HCT116 (cell line): Measurements from ENCODE around the gene SMC4. TPM values are rescaled to one million over a fixed set of nuclear protein-coding genes. Genes with fewer than 3 reads are reported as not detected.

Experiments used
- ATAC-seq: fragments of 200-7000 bp; cut with Tn5 transposase; 2 replicates; pipeline ENCODE4 v1.9.1; 2020; ENCODE audit warnings: mild to moderate bottlenecking, moderate library complexity
- BruUV-seq: library from RNA; stranded (reverse); fragments of 400-500 nt; replicated peaks from 2 replicates; lab custom pipeline; 2021; lab: Mats Ljungman, UMichigan
- CTCF ChIA-PET: fragments of 300-600 bp; sonication (Branson Sonifier 250); formaldehyde crosslinking; loops from one replicate; lab custom pipeline; 2021; ENCODE audit warnings: antibody characterized with exemption; lab: Charles Lee
- POLR2A ChIA-PET: fragments of 300-600, 350-600 bp; sonication (Branson Sonifier 250); formaldehyde crosslinking; loops from one replicate; lab custom pipeline; 2021; ENCODE audit warnings: antibody characterized with exemption; lab: Charles Lee
- RAD21 ChIA-PET, 2 experiments: fragments of 300-600 bp; sonication (Branson Sonifier 250); formaldehyde crosslinking; loops; one replicate each; lab custom pipeline; 2023; ENCODE audit warnings: low total read pairs in 2 of 2; ENCODE audit not compliant: uncharacterized antibody in 2 of 2, unreplicated experiment in 2 of 2, low non-redundant PET in 1 of 2; lab: Charles Lee
- DNase-seq: peaks from one replicate; pipeline ENCODE4 v3.0.0-alpha.2; 2010; ENCODE audit warnings: low read depth, low spot score
- H2AFZ ChIP-seq: fragments of 200-600 bp; shearing (Covaris generic), sonication (generic); 2 replicates; pipeline ENCODE4 v1.6.1; 2017; ENCODE audit warnings: low read depth, mixed run types, mixed read lengths, antibody characterized with exemption, low read length; ENCODE audit not compliant: poor library complexity, severe bottlenecking
- H3K27ac ChIP-seq: 2 replicates; pipeline ENCODE4 v1.5.1; 2012; ENCODE audit warnings: low read depth, low read length
- H3K27me3 ChIP-seq: fragments of 200-600 bp; sonication (generic); 2 replicates; pipeline ENCODE4 v1.6.1; 2016; ENCODE audit warnings: mixed run types, low read length, mixed read lengths; ENCODE audit not compliant: insufficient read depth
- H3K36me3 ChIP-seq, 2 experiments: fragments of 200-500 bp in 1 of 2; fragments of 200-600 bp in 1 of 2; sonication (Bioruptor generic) in 1 of 2; sonication (generic) in 1 of 2; 2 replicates each; pipeline versions ENCODE4 v1.5.1 to v1.6.1; 2014 to 2016; ENCODE audit warnings: low read length in 2 of 2, inconsistent platforms in 1 of 2, mixed read lengths in 1 of 2, mixed run types in 1 of 2; ENCODE audit not compliant: insufficient read depth in 2 of 2, control insufficient read depth in 1 of 2
- H3K4me1 ChIP-seq, 2 experiments: fragments of 200-600 bp in 1 of 2; sonication (generic) in 1 of 2; 2 replicates each; pipeline versions ENCODE4 v1.5.1 to v1.6.1; 2012 to 2017; ENCODE audit warnings: low read length in 2 of 2, inconsistent platforms in 1 of 2, mild to moderate bottlenecking in 1 of 2, mixed read lengths in 1 of 2, mixed run types in 1 of 2, moderate library complexity in 1 of 2; ENCODE audit not compliant: insufficient read depth in 2 of 2, control insufficient read depth in 1 of 2
- H3K4me2 ChIP-seq: fragments of 200-600 bp; sonication (generic); 2 replicates; pipeline ENCODE4 v1.6.1; 2017; ENCODE audit warnings: mixed run types, low read length, mixed read lengths
- H3K4me3 ChIP-seq, 2 experiments: fragments of 200-600 bp in 1 of 2; sonication (generic) in 1 of 2; replicated peaks in 1 of 2; 2 replicates each; pipeline ENCODE4 v1.5.1; 2011 to 2016; ENCODE audit warnings: low read length in 2 of 2, control low read depth in 1 of 2, low read depth in 1 of 2, mild to moderate bottlenecking in 1 of 2, mixed read lengths in 1 of 2, mixed run types in 1 of 2
- H3K79me2 ChIP-seq: fragments of 200-600 bp; sonication (generic); 2 replicates; pipeline ENCODE4 v1.6.1; 2017; ENCODE audit warnings: mild to moderate bottlenecking, mixed run types, low read length, moderate library complexity, mixed read lengths; ENCODE audit not compliant: insufficient read depth
- H3K9ac ChIP-seq: fragments of 200-600 bp; sonication (generic); 2 replicates; pipeline ENCODE4 v1.6.1; 2016; ENCODE audit warnings: low read length, mixed read lengths
- H3K9me2 ChIP-seq: fragments of 200-600 bp; sonication (generic), shearing (Covaris generic); 2 replicates; pipeline ENCODE4 v1.6.1; 2017; ENCODE audit warnings: mixed run types, mild to moderate bottlenecking, moderate library complexity; ENCODE audit not compliant: insufficient read depth
- H3K9me3 ChIP-seq, 2 experiments: fragments of 200-500 bp in 1 of 2; fragments of 200-600 bp in 1 of 2; sonication (Bioruptor generic) in 1 of 2; sonication (generic) in 1 of 2; 2 replicates each; pipeline ENCODE4 v1.6.1; 2014 to 2017; ENCODE audit warnings: low read length in 2 of 2, mixed read lengths in 2 of 2, inconsistent platforms in 1 of 2, low read depth in 1 of 2, mild to moderate bottlenecking in 1 of 2, mixed run types in 1 of 2, moderate library complexity in 1 of 2; ENCODE audit not compliant: control insufficient read depth in 1 of 2, insufficient read depth in 1 of 2
- H4K20me1 ChIP-seq: fragments of 200-600 bp; sonication (generic), shearing (Covaris generic); 2 replicates; pipeline ENCODE4 v1.6.1; 2017; ENCODE audit warnings: mixed run types, mild to moderate bottlenecking, moderate library complexity; ENCODE audit not compliant: insufficient read depth
- ATF3 ChIP-seq: IDR thresholded peaks from 2 replicates; pipeline ENCODE4 v1.6.1; 2012
- CBX3 ChIP-seq: IDR thresholded peaks from 2 replicates; pipeline ENCODE4 v1.6.1; 2012; ENCODE audit warnings: low read depth
- CEBPB ChIP-seq: IDR thresholded peaks from 2 replicates; pipeline ENCODE4 v1.6.1; 2012; ENCODE audit warnings: low read depth
- CTCF ChIP-seq, 3 experiments: fragments of 200-600 bp in 1 of 3; sonication (generic) in 1 of 3; IDR thresholded peaks in 2 of 3; conservative IDR thresholded peaks in 1 of 3; 2 replicates each; pipeline ENCODE4 v1.5.1; 2012 to 2017; ENCODE audit warnings: low read depth in 2 of 3, low read length in 2 of 3, antibody characterized with exemption in 1 of 3, borderline replicate concordance in 1 of 3, control low read depth in 1 of 3, mild to moderate bottlenecking in 1 of 3, mixed read lengths in 1 of 3, mixed run types in 1 of 3, moderate library complexity in 1 of 3; ENCODE audit not compliant: insufficient read depth in 1 of 3
- EGR1 ChIP-seq: IDR thresholded peaks from 2 replicates; pipeline ENCODE4 v1.6.1; 2012; ENCODE audit warnings: low read depth
- ELF1 ChIP-seq: IDR thresholded peaks from 2 replicates; pipeline ENCODE4 v1.6.1; 2012; ENCODE audit warnings: low read depth, borderline replicate concordance
- EZH2 ChIP-seq: fragments of 200-600 bp; sonication (generic); IDR thresholded peaks from 2 replicates; pipeline ENCODE4 v1.6.1; 2017; ENCODE audit warnings: antibody characterized with exemption, mixed run types
- EZH2phosphoT487 ChIP-seq: fragments of 200-600 bp; IDR thresholded peaks from 2 replicates; pipeline ENCODE4 v1.6.1; 2018; ENCODE audit warnings: antibody characterized with exemption, borderline replicate concordance
- FOSL1 ChIP-seq: IDR thresholded peaks from 2 replicates; pipeline ENCODE4 v1.6.1; 2012; ENCODE audit warnings: low read depth
- JUND ChIP-seq: IDR thresholded peaks from 2 replicates; pipeline ENCODE4 v1.6.1; 2012
- MAX ChIP-seq: IDR thresholded peaks from 2 replicates; pipeline ENCODE4 v1.6.1; 2012
- POLR2A ChIP-seq: IDR thresholded peaks from 2 replicates; pipeline ENCODE4 v1.7.0; 2011; ENCODE audit warnings: borderline replicate concordance; ENCODE audit not compliant: insufficient read depth, insufficient read length; ENCODE audit errors: extremely low read depth
- RAD21 ChIP-seq: IDR thresholded peaks from 2 replicates; pipeline ENCODE4 v1.6.1; 2012; ENCODE audit warnings: low read depth, mild to moderate bottlenecking
- REST ChIP-seq: IDR thresholded peaks from 2 replicates; pipeline ENCODE4 v1.6.1; 2012; ENCODE audit warnings: low read depth
- SP1 ChIP-seq: IDR thresholded peaks from 2 replicates; pipeline ENCODE4 v1.6.1; 2012; ENCODE audit warnings: low read depth
- YY1 ChIP-seq: IDR thresholded peaks from 2 replicates; pipeline ENCODE4 v1.6.1; 2011; ENCODE audit warnings: low read length, low read depth, moderate library complexity, mild to moderate bottlenecking; ENCODE audit not compliant: insufficient replicate concordance; ENCODE audit errors: extremely low read depth
- ZBTB33 ChIP-seq: IDR thresholded peaks from 2 replicates; pipeline ENCODE4 v1.6.1; 2011; ENCODE audit warnings: mild to moderate bottlenecking, low read length, moderate library complexity; ENCODE audit not compliant: insufficient replicate concordance; ENCODE audit errors: extremely low read depth
- ZNF274 ChIP-seq: fragments of 200-500 bp; sonication (Bioruptor generic); IDR thresholded peaks from 2 replicates; pipeline ENCODE4 v1.6.1; 2014; ENCODE audit warnings: mild to moderate bottlenecking, low read depth, low read length, inconsistent platforms
- intact Hi-C: fragments of 100-400 bp; cut with micrococcal nuclease; formaldehyde crosslinking; loops from 2 replicates; pipeline ENCODE4 v1.10.0; 2022
- total RNA-seq: library from RNA; stranded (reverse); gene quantifications from one replicate; pipeline ENCODE4 v1.2.1, GENCODE V29; 2021; ENCODE audit not compliant: unreplicated experiment

The SMC4 gene
- total RNA-seq, 1 experiment from 2014 or later, result 123 TPM

GRCh38 chr3:160398820-160399124 lies 678 bp upstream of the SMC4 start:
- RAD21 ChIA-PET, result no interaction called here
- CTCF ChIA-PET, result no interaction called here
- POLR2A ChIA-PET, result no interaction called here

More at GRCh38 chr3:160398820-160399124, 678 bp upstream of the SMC4 start:
- H3K27me3 ChIP-seq, result no peaks in the 10 kb centered on the region
- DNase-seq (no peak), ATAC-seq (peak; percentile 26)
- peaks cover under 1 to 24% of the 10 kb centered on the region in 2 experiments; a peak in 2 of 4 replicates for H3K36me3 ChIP-seq
- peaks cover 81% of the 10 kb centered on the region for H3K79me2 ChIP-seq
- H3K4me1 ChIP-seq, result peaks cover 17 to 32% of the 10 kb centered on the region in 2 experiments
- peak overlapping the region; percentile 91 for H3K4me2 ChIP-seq
- no peaks in the 10 kb centered on the region for H3K9me2 ChIP-seq
- H3K4me3 ChIP-seq, result peak overlapping the region; percentile 90 to 93
- H4K20me1 ChIP-seq, result peaks cover 11% of the 10 kb centered on the region; the same call in 1 of the 2 replicates
- no TSS peak for BruUV-seq
- intact Hi-C loops, result no loop called here
- TF ChIP-seq ATF3 (no peak), CEBPB (no peak), ELF1 (no peak), REST (no peak), EZH2phosphoT487 (no peak), EZH2 (no peak), YY1 (no peak), ZNF274 (no peak), SP1 (no peak), CTCF (IDR thresholded peaks at IDR 0.05 in 2 of 3, conservative IDR thresholded peaks at IDR 0.05 in 1 of 3; ENCODE audit: borderline replicate concordance in 1 of 3, insufficient read depth in 1 of 3, low read depth in 2 of 3, low read length in 2 of 3) (no peak), JUND (no peak), CBX3 (no peak), ZBTB33 (no peak), FOSL1 (no peak), POLR2A (no peak), EGR1 (no peak), MAX (no peak), RAD21 (no peak)
- peak overlapping the region; percentile 95; the same call in 1 of the 2 replicates for H3K27ac ChIP-seq
- H3K9me3 ChIP-seq, result no peaks in the 10 kb centered on the region
- peak overlapping the region; percentile 55 for H2AFZ ChIP-seq
- peak overlapping the region; percentile 94 for H3K9ac ChIP-seq
